Lung (tissue), 12 donors: Measurements from ENCODE around the gene CGB3. TPM values are rescaled to one million over a fixed set of nuclear protein-coding genes. Genes with fewer than 3 reads are reported as not detected.

Experiments
- ATAC-seq: fragments of 200-7000 bp; cut with Tn5 transposase; one replicate; pipeline ENCODE4 v1.9.1; 2020; ENCODE audit warnings: moderate number of reproducible peaks; ENCODE audit not compliant: insufficient read depth, low FRiP score
- DNase-seq, 3 donors: peaks; one replicate each; pipeline ENCODE4 v3.0.0-alpha.2; 2013 to 2017
- H3K27ac ChIP-seq, 2 donors: one replicate each; pipeline ENCODE4 v1.5.1; 2013; ENCODE audit warnings: mild to moderate bottlenecking in 2 of 2, moderate library complexity in 2 of 2, control low read depth in 1 of 2, inconsistent platforms in 1 of 2, low read depth in 1 of 2, low read length in 1 of 2
- H3K27me3 ChIP-seq, 3 donors: one replicate each; pipeline ENCODE4 v1.5.1; 2013; ENCODE audit warnings: low read length in 2 of 3; ENCODE audit not compliant: control insufficient read depth in 3 of 3, insufficient read depth in 3 of 3
- H3K36me3 ChIP-seq, 4 donors: one replicate each; pipeline ENCODE4 v1.5.1; 2013; ENCODE audit warnings: low read length in 4 of 4, mild to moderate bottlenecking in 1 of 4, moderate library complexity in 1 of 4; ENCODE audit not compliant: control insufficient read depth in 4 of 4, insufficient read depth in 4 of 4
- H3K4me1 ChIP-seq, 5 donors: one replicate each; pipeline ENCODE4 v1.5.1; 2013; ENCODE audit warnings: low read length in 5 of 5, mild to moderate bottlenecking in 2 of 5, moderate library complexity in 1 of 5; ENCODE audit not compliant: control insufficient read depth in 5 of 5, insufficient read depth in 5 of 5
- H3K4me3 ChIP-seq: one replicate; pipeline ENCODE4 v1.5.1; 2013; ENCODE audit warnings: mild to moderate bottlenecking, control low read depth, moderate library complexity
- H3K9ac ChIP-seq, 2 donors: one replicate each; pipeline ENCODE4 v1.5.1; 2013; ENCODE audit warnings: low read length in 2 of 2, control low read depth in 1 of 2; ENCODE audit not compliant: insufficient read depth in 1 of 2
- H3K9me3 ChIP-seq, 4 donors: one replicate each; pipeline ENCODE4 v1.5.1; 2013; ENCODE audit warnings: low read length in 3 of 4, mild to moderate bottlenecking in 1 of 4, moderate library complexity in 1 of 4; ENCODE audit not compliant: control insufficient read depth in 4 of 4, insufficient read depth in 3 of 4
- WGBS, 2 donors: extraction: QIAGEN DNeasy Blood & Tissue Kit; methylation state at CpG; one replicate each; pipeline ENCODE4 v1.1.7; 2013; 5-methylcytosine and 5-hydroxymethylcytosine counted together
- polyA plus RNA-seq, 2 donors: library from polyadenylated mRNA; stranded (reverse); fragments of 200-250 nt; gene quantifications; one replicate each; pipeline ENCODE4 v1.2.1, GENCODE V29; 2013
- total RNA-seq, 2 donors: library from RNA; depleted of rRNA in 1 of 2; stranded (reverse); fragments of >200 nt in 1 of 2; gene quantifications; one replicate each; pipeline ENCODE4 v1.2.1, GENCODE V29; 2014 to 2021
- TF ChIP-seq, protein P1 (sequence below): IDR thresholded peaks from 2 replicates; pipeline ENCODE4 v1.5.1; 2012; ENCODE audit warnings: mild to moderate bottlenecking; ENCODE audit errors: control extremely low read depth, extremely low read depth
- donor health status: control.
- donor health status: control.
- donor health status: Bipolar disorder and iron deficiency.
- donor health status: healthy.
- donor health status: DM: yes; HTN: yes; CAD: no.

The CGB3 gene
- total and polyA plus RNA-seq, 4 donors = not detected

- Histone ChIP-seq H3K36me3 (peaks cover 0 to 25% (median 12%) of the 10 kb centered on the region in 4 donors), H3K4me1 (peaks cover 4 to 22% (median 10%) of the 10 kb centered on the region in 5 donors), H3K9me3 (no peaks in the 10 kb centered on the region), H3K27ac (peak overlapping the region in 1 of 2 donors; percentile 96), H3K4me3 (no peak overlapping the region), H3K27me3 (no peaks in the 10 kb centered on the region), H3K9ac (no peak overlapping the region)
- ATAC-seq = no peak
- TF ChIP-seq, protein P1, sequence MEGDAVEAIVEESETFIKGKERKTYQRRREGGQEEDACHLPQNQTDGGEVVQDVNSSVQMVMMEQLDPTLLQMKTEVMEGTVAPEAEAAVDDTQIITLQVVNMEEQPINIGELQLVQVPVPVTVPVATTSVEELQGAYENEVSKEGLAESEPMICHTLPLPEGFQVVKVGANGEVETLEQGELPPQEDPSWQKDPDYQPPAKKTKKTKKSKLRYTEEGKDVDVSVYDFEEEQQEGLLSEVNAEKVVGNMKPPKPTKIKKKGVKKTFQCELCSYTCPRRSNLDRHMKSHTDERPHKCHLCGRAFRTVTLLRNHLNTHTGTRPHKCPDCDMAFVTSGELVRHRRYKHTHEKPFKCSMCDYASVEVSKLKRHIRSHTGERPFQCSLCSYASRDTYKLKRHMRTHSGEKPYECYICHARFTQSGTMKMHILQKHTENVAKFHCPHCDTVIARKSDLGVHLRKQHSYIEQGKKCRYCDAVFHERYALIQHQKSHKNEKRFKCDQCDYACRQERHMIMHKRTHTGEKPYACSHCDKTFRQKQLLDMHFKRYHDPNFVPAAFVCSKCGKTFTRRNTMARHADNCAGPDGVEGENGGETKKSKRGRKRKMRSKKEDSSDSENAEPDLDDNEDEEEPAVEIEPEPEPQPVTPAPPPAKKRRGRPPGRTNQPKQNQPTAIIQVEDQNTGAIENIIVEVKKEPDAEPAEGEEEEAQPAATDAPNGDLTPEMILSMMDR = no peak
- 86 to 91% methylated on average over 22 of the region's 22 CpGs for WGBS, 2 donors
- DNase-seq = no peak
These were observed 33.0 kb downstream of the CGB3 start for GRCh38 chr19:48991011-48991609.

DNA sequence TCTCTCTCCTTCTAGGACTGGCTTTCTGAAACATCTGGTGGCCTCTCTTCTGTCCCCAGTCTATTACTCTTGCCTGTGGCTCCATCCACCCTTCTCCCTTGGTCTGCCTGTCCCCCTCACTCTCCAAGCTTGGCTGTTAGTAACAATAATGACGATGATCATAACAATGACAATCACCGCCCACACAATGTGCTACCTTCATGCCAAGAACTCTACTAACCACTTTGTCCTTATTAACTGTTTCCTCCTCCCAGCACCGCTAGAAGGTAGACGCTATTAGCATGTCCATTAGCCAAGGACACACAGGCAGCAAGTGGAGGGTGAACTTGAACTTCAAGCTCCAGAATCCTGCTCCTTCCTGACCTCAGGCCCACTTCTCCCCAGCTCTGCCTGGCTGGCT lies 33.7 kb downstream of the CGB3 start:
- DNase-seq (no peak), ATAC-seq (no peak)
- Histone ChIP-seq H3K27me3 (no peaks in the 10 kb centered on the region), H3K9me3 (no peaks in the 10 kb centered on the region), H3K4me3 (no peak overlapping the region), H3K36me3 (peaks cover 0 to 30% (median 17%) of the 10 kb centered on the region in 4 donors), H3K9ac (no peak overlapping the region), H3K27ac (peak overlapping the region in 1 of 2 donors; percentile 96), H3K4me1 (peaks cover 4 to 22% (median 10%) of the 10 kb centered on the region in 5 donors)
- TF ChIP-seq, protein P1 = no peak
- WGBS, 2 donors = 68 to 81% methylated on average over 4 of the region's 4 CpGs

- no peak for DNase-seq
- 81 to 92% methylated on average over 17 of the region's 17 CpGs for WGBS, 2 donors
- Histone ChIP-seq H3K4me1 (peaks cover 4 to 19% (median 10%) of the 10 kb centered on the region in 5 donors), H3K27me3 (no peaks in the 10 kb centered on the region), H3K4me3 (no peak overlapping the region), H3K27ac (peak overlapping the region in 1 of 2 donors; percentile 96), H3K9me3 (no peaks in the 10 kb centered on the region), H3K9ac (no peak overlapping the region), H3K36me3 (peaks cover 5 to 36% (median 23%) of the 10 kb centered on the region in 4 donors)
- no peak for ATAC-seq
- TF ChIP-seq, protein P1 = no peak
These were observed 34.3 kb downstream of the CGB3 start for GRCh38 chr19:48989701-48990291.
